HCT116 (cell line): ENCODE results near the gene STK32C. TPM values are rescaled to one million over a fixed set of nuclear protein-coding genes. Genes with fewer than 3 reads are reported as not detected.

Source experiments
- ATAC-seq: fragments of 200-7000 bp; cut with Tn5 transposase; 2 replicates; pipeline ENCODE4 v1.9.1; 2020; ENCODE audit warnings: mild to moderate bottlenecking, moderate library complexity
- BruUV-seq: library from RNA; stranded (reverse); fragments of 400-500 nt; replicated peaks from 2 replicates; lab custom pipeline; 2021; lab: Mats Ljungman, UMichigan
- CTCF ChIA-PET: fragments of 300-600 bp; sonication (Branson Sonifier 250); formaldehyde crosslinking; loops from one replicate; lab custom pipeline; 2021; ENCODE audit warnings: antibody characterized with exemption; lab: Charles Lee
- POLR2A ChIA-PET: fragments of 300-600, 350-600 bp; sonication (Branson Sonifier 250); formaldehyde crosslinking; loops from one replicate; lab custom pipeline; 2021; ENCODE audit warnings: antibody characterized with exemption; lab: Charles Lee
- RAD21 ChIA-PET, 2 experiments: fragments of 300-600 bp; sonication (Branson Sonifier 250); formaldehyde crosslinking; loops; one replicate each; lab custom pipeline; 2023; ENCODE audit warnings: low total read pairs in 2 of 2; ENCODE audit not compliant: uncharacterized antibody in 2 of 2, unreplicated experiment in 2 of 2, low non-redundant PET in 1 of 2; lab: Charles Lee
- DNase-seq: peaks from one replicate; pipeline ENCODE4 v3.0.0-alpha.2; 2010; ENCODE audit warnings: low read depth, low spot score
- H2AFZ ChIP-seq: fragments of 200-600 bp; shearing (Covaris generic), sonication (generic); 2 replicates; pipeline ENCODE4 v1.6.1; 2017; ENCODE audit warnings: low read depth, mixed run types, mixed read lengths, antibody characterized with exemption, low read length; ENCODE audit not compliant: poor library complexity, severe bottlenecking
- H3K27ac ChIP-seq: 2 replicates; pipeline ENCODE4 v1.5.1; 2012; ENCODE audit warnings: low read depth, low read length
- H3K27me3 ChIP-seq: fragments of 200-600 bp; sonication (generic); 2 replicates; pipeline ENCODE4 v1.6.1; 2016; ENCODE audit warnings: mixed run types, low read length, mixed read lengths; ENCODE audit not compliant: insufficient read depth
- H3K36me3 ChIP-seq, 2 experiments: fragments of 200-500 bp in 1 of 2; fragments of 200-600 bp in 1 of 2; sonication (Bioruptor generic) in 1 of 2; sonication (generic) in 1 of 2; 2 replicates each; pipeline versions ENCODE4 v1.5.1 to v1.6.1; 2014 to 2016; ENCODE audit warnings: low read length in 2 of 2, inconsistent platforms in 1 of 2, mixed read lengths in 1 of 2, mixed run types in 1 of 2; ENCODE audit not compliant: insufficient read depth in 2 of 2, control insufficient read depth in 1 of 2
- H3K4me1 ChIP-seq, 2 experiments: fragments of 200-600 bp in 1 of 2; sonication (generic) in 1 of 2; 2 replicates each; pipeline versions ENCODE4 v1.5.1 to v1.6.1; 2012 to 2017; ENCODE audit warnings: low read length in 2 of 2, inconsistent platforms in 1 of 2, mild to moderate bottlenecking in 1 of 2, mixed read lengths in 1 of 2, mixed run types in 1 of 2, moderate library complexity in 1 of 2; ENCODE audit not compliant: insufficient read depth in 2 of 2, control insufficient read depth in 1 of 2
- H3K4me2 ChIP-seq: fragments of 200-600 bp; sonication (generic); 2 replicates; pipeline ENCODE4 v1.6.1; 2017; ENCODE audit warnings: mixed run types, low read length, mixed read lengths
- H3K4me3 ChIP-seq, 2 experiments: fragments of 200-600 bp in 1 of 2; sonication (generic) in 1 of 2; replicated peaks in 1 of 2; 2 replicates each; pipeline ENCODE4 v1.5.1; 2011 to 2016; ENCODE audit warnings: low read length in 2 of 2, control low read depth in 1 of 2, low read depth in 1 of 2, mild to moderate bottlenecking in 1 of 2, mixed read lengths in 1 of 2, mixed run types in 1 of 2
- H3K79me2 ChIP-seq: fragments of 200-600 bp; sonication (generic); 2 replicates; pipeline ENCODE4 v1.6.1; 2017; ENCODE audit warnings: mild to moderate bottlenecking, mixed run types, low read length, moderate library complexity, mixed read lengths; ENCODE audit not compliant: insufficient read depth
- H3K9ac ChIP-seq: fragments of 200-600 bp; sonication (generic); 2 replicates; pipeline ENCODE4 v1.6.1; 2016; ENCODE audit warnings: low read length, mixed read lengths
- H3K9me2 ChIP-seq: fragments of 200-600 bp; sonication (generic), shearing (Covaris generic); 2 replicates; pipeline ENCODE4 v1.6.1; 2017; ENCODE audit warnings: mixed run types, mild to moderate bottlenecking, moderate library complexity; ENCODE audit not compliant: insufficient read depth
- H3K9me3 ChIP-seq, 2 experiments: fragments of 200-500 bp in 1 of 2; fragments of 200-600 bp in 1 of 2; sonication (Bioruptor generic) in 1 of 2; sonication (generic) in 1 of 2; 2 replicates each; pipeline ENCODE4 v1.6.1; 2014 to 2017; ENCODE audit warnings: low read length in 2 of 2, mixed read lengths in 2 of 2, inconsistent platforms in 1 of 2, low read depth in 1 of 2, mild to moderate bottlenecking in 1 of 2, mixed run types in 1 of 2, moderate library complexity in 1 of 2; ENCODE audit not compliant: control insufficient read depth in 1 of 2, insufficient read depth in 1 of 2
- H4K20me1 ChIP-seq: fragments of 200-600 bp; sonication (generic), shearing (Covaris generic); 2 replicates; pipeline ENCODE4 v1.6.1; 2017; ENCODE audit warnings: mixed run types, mild to moderate bottlenecking, moderate library complexity; ENCODE audit not compliant: insufficient read depth
- ATF3 ChIP-seq: IDR thresholded peaks from 2 replicates; pipeline ENCODE4 v1.6.1; 2012
- CEBPB ChIP-seq: IDR thresholded peaks from 2 replicates; pipeline ENCODE4 v1.6.1; 2012; ENCODE audit warnings: low read depth
- ELF1 ChIP-seq: IDR thresholded peaks from 2 replicates; pipeline ENCODE4 v1.6.1; 2012; ENCODE audit warnings: low read depth, borderline replicate concordance
- FOSL1 ChIP-seq: IDR thresholded peaks from 2 replicates; pipeline ENCODE4 v1.6.1; 2012; ENCODE audit warnings: low read depth
- MAX ChIP-seq: IDR thresholded peaks from 2 replicates; pipeline ENCODE4 v1.6.1; 2012
- SRF ChIP-seq: IDR thresholded peaks from 2 replicates; pipeline ENCODE4 v1.6.1; 2012; ENCODE audit warnings: low read depth
- TCF7L2 ChIP-seq: IDR thresholded peaks from 2 replicates; pipeline ENCODE4 v1.7.0; 2011; ENCODE audit warnings: borderline replicate concordance, inconsistent platforms; ENCODE audit not compliant: insufficient read depth, insufficient read length; ENCODE audit errors: extremely low read depth
- intact Hi-C: fragments of 100-400 bp; cut with micrococcal nuclease; formaldehyde crosslinking; loops from 2 replicates; pipeline ENCODE4 v1.10.0; 2022
- total RNA-seq: library from RNA; stranded (reverse); gene quantifications from one replicate; pipeline ENCODE4 v1.2.1, GENCODE V29; 2021; ENCODE audit not compliant: unreplicated experiment

STK32C gene
- total RNA-seq, 1 experiment from 2014 or later, result 29.7 TPM

GRCh38 chr10:132281915-132282666 is 25.7 kb downstream of the STK32C start:
- H3K4me3 ChIP-seq, result no peak overlapping the region
- H3K4me1 ChIP-seq, result peaks cover 0 to 5% of the 10 kb centered on the region in 2 experiments; a peak in 1 of 4 replicates
- no peak overlapping the region for H3K9ac ChIP-seq
- no peak overlapping the region for H2AFZ ChIP-seq
- RAD21 ChIA-PET, result no interaction called here
- BruUV-seq, result no TSS peak
- intact Hi-C loops, result no loop called here
- no peaks in the 10 kb centered on the region for H3K36me3 ChIP-seq
- CTCF ChIA-PET, result no interaction called here
- H3K9me3 ChIP-seq, result no peaks in the 10 kb centered on the region
- no peak for TF ChIP-seq CEBPB
- no peak for TF ChIP-seq SRF
- no peak for TF ChIP-seq MAX
- no peak for TF ChIP-seq TCF7L2
- TF ChIP-seq FOSL1, result no peak
- TF ChIP-seq, all 23 proteins: peak for 0
- H3K27ac ChIP-seq, result no peak overlapping the region
- no peaks in the 10 kb centered on the region for H4K20me1 ChIP-seq
- H3K9me2 ChIP-seq, result no peaks in the 10 kb centered on the region
- H3K79me2 ChIP-seq, result no peaks in the 10 kb centered on the region
- DNase-seq (no peak), ATAC-seq (no peak)
- POLR2A ChIA-PET, result no interaction called here
- H3K27me3 ChIP-seq, result no peaks in the 10 kb centered on the region
- no peak overlapping the region for H3K4me2 ChIP-seq

- no peak overlapping the region for H3K4me2 ChIP-seq
- DNase-seq (no peak), ATAC-seq (no peak)
- ChIA-PET CTCF (no interaction called here), RAD21 (no interaction called here), POLR2A (no interaction called here)
- intact Hi-C loops, result no loop called here
- no peaks in the 10 kb centered on the region for H3K79me2 ChIP-seq
- no TSS peak for BruUV-seq
- H3K27ac ChIP-seq, result no peak overlapping the region
- H3K9me2 ChIP-seq, result no peaks in the 10 kb centered on the region
- no peaks in the 10 kb centered on the region for H3K9me3 ChIP-seq
- H3K9ac ChIP-seq, result no peak overlapping the region
- no peaks in the 10 kb centered on the region for H4K20me1 ChIP-seq
- TF ChIP-seq CEBPB (no peak), ELF1 (no peak), ATF3 (no peak)
- no peaks in the 10 kb centered on the region for H3K27me3 ChIP-seq
- H3K36me3 ChIP-seq, result no peaks in the 10 kb centered on the region
- peaks cover 0 to 5% of the 10 kb centered on the region in 2 experiments; a peak in 1 of 4 replicates for H3K4me1 ChIP-seq
- H3K4me3 ChIP-seq, result no peak overlapping the region
- no peak overlapping the region for H2AFZ ChIP-seq
These were observed 27.1 kb downstream of the STK32C start for GRCh38 chr10:132280646-132281074.
